SK-N-SH (cell line): ENCODE data around the gene HSPG2. TPM values are rescaled to one million over a fixed set of nuclear protein-coding genes. Genes with fewer than 3 reads are reported as not detected.

ENCODE experiments used
- CTCF ChIA-PET: fragments of 300-600, 350-600 bp; formaldehyde crosslinking; extraction: SDS; loops from one replicate; lab custom pipeline; 2021; lab: Yijun Ruan, JAX
- POLR2A ChIA-PET: fragments of 350-600 bp; sonication (Branson Sonifier 250); formaldehyde crosslinking; extraction: SDS; loops from one replicate; lab custom pipeline; 2020; ENCODE audit warnings: antibody characterized with exemption, inconsistent platforms; lab: Yijun Ruan, JAX
- DNase-seq: peaks from one replicate; pipeline ENCODE4 v3.0.0; 2012
- H2AFZ ChIP-seq: fragments of 200-600 bp; sonication (generic); 2 replicates; pipeline ENCODE4 v1.8.1; 2016; ENCODE audit warnings: antibody characterized with exemption, mild to moderate bottlenecking, low read depth
- H3F3A ChIP-seq: fragments of 200-600 bp; sonication (generic); replicated peaks from 2 replicates; pipeline ENCODE3; 2016; ENCODE audit warnings: antibody characterized with exemption, mild to moderate bottlenecking; ENCODE audit not compliant: insufficient read depth
- H3K27ac ChIP-seq, 2 experiments: fragments of 200-500 bp in 1 of 2; fragments of 200-600 bp in 1 of 2; sonication (Bioruptor generic) in 1 of 2; sonication (generic), shearing (Covaris generic) in 1 of 2; 2 replicates each; pipeline versions ENCODE4 v1.5.1 to v1.6.1; 2014 to 2016; ENCODE audit warnings: low read depth in 2 of 2, inconsistent platforms in 1 of 2, low read length in 1 of 2, mild to moderate bottlenecking in 1 of 2, mixed read lengths in 1 of 2
- H3K27me3 ChIP-seq: fragments of 200-600 bp; sonication (generic), shearing (Covaris generic); 2 replicates; pipeline ENCODE4 v1.6.1; 2016; ENCODE audit warnings: mixed run types; ENCODE audit not compliant: insufficient read depth
- H3K36me3 ChIP-seq, 2 experiments: fragments of 200-500 bp in 1 of 2; fragments of 200-600 bp in 1 of 2; sonication (Bioruptor generic) in 1 of 2; sonication (generic) in 1 of 2; replicated peaks in 1 of 2; 2 replicates each; pipeline versions ENCODE3 to v1.5.1; 2014 to 2016; ENCODE audit warnings: low read length in 1 of 2, mild to moderate bottlenecking in 1 of 2; ENCODE audit not compliant: insufficient read depth in 2 of 2, control insufficient read depth in 1 of 2
- H3K4me1 ChIP-seq, 2 experiments: fragments of 200-500 bp in 1 of 2; fragments of 200-600 bp in 1 of 2; sonication (Bioruptor generic) in 1 of 2; sonication (generic), shearing (Covaris generic) in 1 of 2; 2 replicates each; pipeline versions ENCODE4 v1.5.1 to v1.6.1; 2014 to 2016; ENCODE audit warnings: low read depth in 1 of 2, low read length in 1 of 2, mixed run types in 1 of 2; ENCODE audit not compliant: insufficient read depth in 2 of 2, control insufficient read depth in 1 of 2
- H3K4me2 ChIP-seq: fragments of 200-600 bp; sonication (generic), shearing (Covaris generic); 2 replicates; pipeline ENCODE4 v1.6.1; 2017; ENCODE audit warnings: mixed run types
- H3K4me3 ChIP-seq, 2 experiments: fragments of 200-500 bp in 1 of 2; fragments of 200-600 bp in 1 of 2; sonication (Bioruptor generic) in 1 of 2; sonication (generic), shearing (Covaris generic) in 1 of 2; 2 replicates each; pipeline versions ENCODE4 v1.5.1 to v1.8.1; 2014 to 2016; ENCODE audit warnings: low read depth in 2 of 2, inconsistent platforms in 1 of 2, low read length in 1 of 2, mild to moderate bottlenecking in 1 of 2, mixed read lengths in 1 of 2, moderate library complexity in 1 of 2
- H3K79me2 ChIP-seq: fragments of 200-600 bp; sonication (generic); 2 replicates; pipeline ENCODE4 v1.8.1; 2017; ENCODE audit warnings: mild to moderate bottlenecking; ENCODE audit not compliant: insufficient read depth
- H3K9ac ChIP-seq: fragments of 200-600 bp; sonication (generic); 2 replicates; pipeline ENCODE4 v1.6.1; 2017; ENCODE audit warnings: mixed run types
- H3K9me2 ChIP-seq: fragments of 200-600 bp; sonication (generic); 2 replicates; pipeline ENCODE4 v1.6.1; 2017; ENCODE audit warnings: mixed run types
- H3K9me3 ChIP-seq: fragments of 200-600 bp; sonication (generic); 2 replicates; pipeline ENCODE4 v1.6.1; 2017; ENCODE audit warnings: mixed run types, mild to moderate bottlenecking, moderate library complexity
- H4K20me1 ChIP-seq: fragments of 200-600 bp; sonication (generic); 2 replicates; pipeline ENCODE4 v1.6.1; 2017; ENCODE audit warnings: mild to moderate bottlenecking, mixed run types; ENCODE audit not compliant: insufficient read depth
- CHD2 ChIP-seq: fragments of 150-350 bp; IDR thresholded peaks from 2 replicates; pipeline ENCODE4 v1.6.1; 2018; ENCODE audit warnings: low read length; ENCODE audit not compliant: partially characterized antibody
- CTCF ChIP-seq: fragments of 200-600 bp; sonication (generic); IDR thresholded peaks from 2 replicates; pipeline ENCODE4 v1.6.1; 2017; ENCODE audit warnings: antibody characterized with exemption, mild to moderate bottlenecking, moderate library complexity
- FOXJ3 ChIP-seq: sonication (generic); formaldehyde crosslinking; IDR thresholded peaks from 2 replicates; pipeline ENCODE4 v1.5.1; 2020; ENCODE audit warnings: mild to moderate bottlenecking, missing genetic modification reagents
- GABPA ChIP-seq: IDR thresholded peaks from 2 replicates; pipeline ENCODE4 v1.4.0; 2012; ENCODE audit warnings: low read depth, mild to moderate bottlenecking
- IRF3 ChIP-seq: fragments of 150-350 bp; IDR thresholded peaks from 2 replicates; pipeline ENCODE4 v1.6.1; 2016; ENCODE audit warnings: mild to moderate bottlenecking, low read depth, low read length
- JUND ChIP-seq: IDR thresholded peaks from 2 replicates; pipeline ENCODE4 v1.4.0; 2012
- MAX ChIP-seq: IDR thresholded peaks from 2 replicates; pipeline ENCODE4 v1.4.0; 2012; ENCODE audit warnings: low read depth
- MEF2A ChIP-seq: IDR thresholded peaks from 2 replicates; pipeline ENCODE4 v1.4.0; 2012; ENCODE audit warnings: low read depth, borderline replicate concordance
- PBX3 ChIP-seq: IDR thresholded peaks from 2 replicates; pipeline ENCODE4; 2012
- POLR2AphosphoS5 ChIP-seq: IDR thresholded peaks from 2 replicates; pipeline ENCODE4 v1.6.1; 2012; ENCODE audit warnings: low read depth, low read length
- RCOR1 ChIP-seq: fragments of 150-350 bp; IDR thresholded peaks from 2 replicates; pipeline ENCODE4 v1.6.1; 2017; ENCODE audit warnings: antibody characterized with exemption, low read length
- REST ChIP-seq: IDR thresholded peaks from 2 replicates; pipeline ENCODE4 v1.6.1; 2012; ENCODE audit warnings: mild to moderate bottlenecking, low read depth, low read length, moderate library complexity
- RFX5 ChIP-seq: IDR thresholded peaks from 2 replicates; pipeline ENCODE4 v1.6.1; 2012; ENCODE audit warnings: mild to moderate bottlenecking, improper control_type of control experiment, low read length
- RXRA ChIP-seq: IDR thresholded peaks from 2 replicates; pipeline ENCODE4 v1.4.0; 2012; ENCODE audit warnings: low read depth, mild to moderate bottlenecking, borderline replicate concordance
- SIN3A ChIP-seq: IDR thresholded peaks from 2 replicates; pipeline ENCODE4 v1.6.1; 2012; ENCODE audit warnings: low read depth, mild to moderate bottlenecking, low read length, moderate library complexity, borderline replicate concordance
- SMC3 ChIP-seq: IDR thresholded peaks from 2 replicates; pipeline ENCODE4 v1.6.1; 2012; ENCODE audit warnings: low read depth, low read length, improper control_type of control experiment
- TAF1 ChIP-seq: IDR thresholded peaks from 2 replicates; pipeline ENCODE4 v1.6.1; 2012; ENCODE audit warnings: low read depth, mild to moderate bottlenecking, low read length, moderate library complexity, borderline replicate concordance
- TCF12 ChIP-seq: IDR thresholded peaks from 2 replicates; pipeline ENCODE4 v1.4.0; 2012
- USF2 ChIP-seq: fragments of 150-350 bp; IDR thresholded peaks from 2 replicates; pipeline ENCODE4 v1.6.1; 2017; ENCODE audit warnings: antibody characterized with exemption, low read length, low read depth, borderline replicate concordance
- ZBTB33 ChIP-seq: IDR thresholded peaks from 2 replicates; pipeline ENCODE4 v1.4.0; 2012; ENCODE audit warnings: low read depth, borderline replicate concordance
- WGBS: methylation state at CpG from one replicate; pipeline ENCODE4 v1.1.6; 2017; ENCODE audit warnings: low lambda C conversion rate; 5-methylcytosine and 5-hydroxymethylcytosine counted together
- polyA plus RNA-seq, 3 experiments: library from polyadenylated mRNA; depleted of rRNA; stranded (reverse); fragments of >200 nt; gene quantifications; 2 replicates each; pipeline ENCODE4 v1.2.3, GENCODE V29; 2012

Gene HSPG2
- polyA plus RNA-seq, 1 of the 3 experiments (the other 2 are of a cell fraction) = 28.9 TPM

- Histone ChIP-seq H3K4me2 (no peak overlapping the region), H3K27me3 (no peaks in the 10 kb centered on the region), H3K4me1 (no peaks in the 10 kb centered on the region), H3K9ac (no peak overlapping the region), H4K20me1 (no peaks in the 10 kb centered on the region), H2AFZ (no peak overlapping the region), H3K36me3 (peaks cover 10 to 51% of the 10 kb centered on the region in 2 experiments), H3F3A (no peaks in the 10 kb centered on the region), H3K9me3 (no peaks in the 10 kb centered on the region), H3K9me2 (no peaks in the 10 kb centered on the region), H3K79me2 (no peaks in the 10 kb centered on the region), H3K4me3 (no peak overlapping the region), H3K27ac (no peak overlapping the region)
- CTCF ChIA-PET = no interaction called here
- TF ChIP-seq JUND (no peak), TAF1 (no peak), SMC3 (no peak), IRF3 (no peak), MAX (no peak), PBX3 (no peak), USF2 (no peak), RXRA (no peak), GABPA (no peak), RFX5 (no peak), CHD2 (no peak), RCOR1 (no peak), FOXJ3 (CRISPR knock-in tag) (no peak), SIN3A (no peak), ZBTB33 (no peak), REST (no peak), TCF12 (no peak), CTCF (no peak), MEF2A (no peak), POLR2AphosphoS5 (no peak)
- POLR2A ChIA-PET = no interaction called here
- no peak for DNase-seq
- WGBS = 96% methylated on average over 24 of the region's 47 CpGs
Observed at GRCh38 chr1:21847223-21848205, 89.6 kb downstream of the HSPG2 start.
